H1 (cell line): ENCODE results near the gene PDGFA. TPM values are rescaled to one million over a fixed set of nuclear protein-coding genes. Genes with fewer than 3 reads are reported as not detected.
A peak's percentile ranks its signal among the peaks of the same experiment; 100 is the strongest.

Source experiments
- CTCF ChIA-PET: fragments of 300-600 bp; sonication (Branson Sonifier 250); formaldehyde crosslinking; loops from one replicate; lab custom pipeline; 2021; ENCODE audit not compliant: partially characterized antibody; lab: Charles Lee
- POLR2A ChIA-PET: fragments of 300-600 bp; sonication (Branson Sonifier 250); formaldehyde crosslinking; loops from one replicate; lab custom pipeline; 2021; ENCODE audit warnings: inconsistent platforms; ENCODE audit not compliant: partially characterized antibody; lab: Charles Lee
- DNase-seq, 2 experiments: peaks; one replicate each; pipeline versions ENCODE4 v3.0.0 to v3.0.0-alpha.2; 2010 to 2022; ENCODE audit warnings: low spot score in 2 of 2, low read depth in 1 of 2, mixed read lengths in 1 of 2
- FAIRE-seq: peaks from 2 replicates; lab custom pipeline; 2011; peaks lifted over from hg19 to GRCh38; lab: Jason Lieb, UNC
- H2AFZ ChIP-seq: 2 replicates; pipeline ENCODE4 v1.8.1; 2012; ENCODE audit warnings: low read length, inconsistent platforms
- H2AK5ac ChIP-seq: 2 replicates; pipeline ENCODE4 v1.6.1; 2013; ENCODE audit warnings: low read depth, low read length
- H2BK120ac ChIP-seq: replicated peaks from 2 replicates; pipeline ENCODE3; 2013; ENCODE audit warnings: low read depth, low read length, inconsistent platforms
- H2BK12ac ChIP-seq: 2 replicates; pipeline ENCODE4 v1.6.1; 2013; ENCODE audit warnings: low read depth, low read length
- H2BK15ac ChIP-seq: 2 replicates; pipeline ENCODE4 v1.6.1; 2013; ENCODE audit warnings: low read length
- H2BK20ac ChIP-seq: 2 replicates; pipeline ENCODE4 v1.6.1; 2013; ENCODE audit warnings: low read length
- H2BK5ac ChIP-seq: 2 replicates; pipeline ENCODE4 v1.6.1; 2013; ENCODE audit warnings: low read depth, low read length
- H3K14ac ChIP-seq: 2 replicates; pipeline ENCODE4 v1.6.1; 2013; ENCODE audit warnings: inconsistent platforms; ENCODE audit not compliant: insufficient read length
- H3K18ac ChIP-seq: 2 replicates; pipeline ENCODE4 v1.6.1; 2013; ENCODE audit warnings: low read length; ENCODE audit errors: extremely low read depth
- H3K23ac ChIP-seq: 2 replicates; pipeline ENCODE4 v1.6.1; 2013; ENCODE audit warnings: inconsistent platforms; ENCODE audit not compliant: insufficient read length
- H3K23me2 ChIP-seq: 2 replicates; pipeline ENCODE4 v1.6.1; 2013; ENCODE audit warnings: low read depth, low read length
- H3K27ac ChIP-seq: 2 replicates; pipeline ENCODE4 v1.6.1; 2011; ENCODE audit warnings: low read depth, low read length, inconsistent platforms
- H3K27me3 ChIP-seq, 4 experiments: replicated peaks in 1 of 4; 1 replicate in 1 of 4; 2 replicates in 3 of 4; pipeline versions ENCODE4 v1.6.1 to v1.8.1; 2011 to 2013; ENCODE audit warnings: low read length in 3 of 4, mild to moderate bottlenecking in 3 of 4, inconsistent platforms in 2 of 4, mixed read lengths in 2 of 4, moderate library complexity in 1 of 4; ENCODE audit not compliant: control insufficient read depth in 3 of 4, insufficient read depth in 3 of 4; ENCODE audit errors: extremely low read depth in 1 of 4
- H3K36me3 ChIP-seq, 4 experiments: 2 replicates each; pipeline versions ENCODE4 v1.6.1 to v1.8.1; 2011 to 2013; ENCODE audit warnings: mild to moderate bottlenecking in 4 of 4, low read length in 3 of 4, moderate library complexity in 2 of 4, control low read depth in 1 of 4, inconsistent platforms in 1 of 4; ENCODE audit not compliant: insufficient read depth in 4 of 4, control insufficient read depth in 2 of 4
- H3K4ac ChIP-seq: replicated peaks from 2 replicates; pipeline ENCODE3; 2013; ENCODE audit warnings: low read length, low read depth, mixed read lengths, inconsistent platforms; ENCODE audit not compliant: insufficient read length
- H3K4me1 ChIP-seq, 4 experiments: replicated peaks in 1 of 4; 1 replicate in 1 of 4; 2 replicates in 3 of 4; pipeline versions ENCODE4 v1.6.1 to v1.8.1; 2011 to 2013; ENCODE audit warnings: low read length in 3 of 4, inconsistent platforms in 2 of 4, mixed read lengths in 1 of 4; ENCODE audit not compliant: insufficient read depth in 4 of 4, control insufficient read depth in 3 of 4
- H3K4me2 ChIP-seq, 2 experiments: 2 replicates each; pipeline versions ENCODE4 v1.6.1 to v1.8.1; 2011 to 2013; ENCODE audit warnings: low read depth in 2 of 2, low read length in 2 of 2, control low read depth in 1 of 2, inconsistent platforms in 1 of 2, mild to moderate bottlenecking in 1 of 2; ENCODE audit not compliant: insufficient read depth in 1 of 2
- H3K4me3 ChIP-seq, 4 experiments: fragments of 200-600, 300-600 bp in 1 of 4; sonication (generic), shearing (Covaris generic), sonication (Bioruptor Twin) in 1 of 4; 2 replicates each; pipeline versions ENCODE4 v1.5.1 to v1.8.1; 2011 to 2016; ENCODE audit warnings: low read length in 4 of 4, low read depth in 3 of 4, control low read depth in 2 of 4, inconsistent platforms in 2 of 4, mild to moderate bottlenecking in 2 of 4, mixed read lengths in 1 of 4, moderate library complexity in 1 of 4; ENCODE audit not compliant: insufficient read depth in 2 of 4; ENCODE audit errors: extremely low read depth in 1 of 4
- H3K56ac ChIP-seq: replicated peaks from 2 replicates; pipeline ENCODE3; 2013; ENCODE audit warnings: low read depth, mild to moderate bottlenecking, mixed read lengths, low read length, inconsistent platforms; ENCODE audit not compliant: insufficient read length
- H3K79me1 ChIP-seq: 2 replicates; pipeline ENCODE4 v1.6.1; 2013; ENCODE audit warnings: low read depth, low read length, control low read depth
- H3K79me2 ChIP-seq, 2 experiments: 2 replicates each; pipeline versions ENCODE4 v1.6.1 to v1.8.1; 2012 to 2013; ENCODE audit warnings: low read length in 2 of 2, mild to moderate bottlenecking in 2 of 2, inconsistent platforms in 1 of 2; ENCODE audit not compliant: insufficient read depth in 2 of 2, control insufficient read depth in 1 of 2
- H3K9ac ChIP-seq, 4 experiments: replicated peaks in 1 of 4; 1 replicate in 1 of 4; 2 replicates in 3 of 4; pipeline versions ENCODE4 v1.6.1 to v1.8.1; 2011 to 2013; ENCODE audit warnings: low read depth in 3 of 4, low read length in 3 of 4, control low read depth in 2 of 4, mild to moderate bottlenecking in 2 of 4, moderate library complexity in 2 of 4, inconsistent platforms in 1 of 4; ENCODE audit errors: extremely low read depth in 1 of 4
- H3K9me3 ChIP-seq, 2 experiments: 2 replicates each; pipeline versions ENCODE4 v1.6.1 to v1.8.1; 2012 to 2013; ENCODE audit warnings: mild to moderate bottlenecking in 2 of 2, moderate library complexity in 2 of 2, control low read depth in 1 of 2, inconsistent platforms in 1 of 2, low read depth in 1 of 2, low read length in 1 of 2, mixed read lengths in 1 of 2; ENCODE audit not compliant: insufficient read depth in 2 of 2
- H4K20me1 ChIP-seq, 2 experiments: replicated peaks in 1 of 2; 2 replicates each; pipeline versions ENCODE3 to v1.8.1; 2011 to 2013; ENCODE audit warnings: inconsistent platforms in 2 of 2, low read length in 2 of 2, mild to moderate bottlenecking in 1 of 2; ENCODE audit not compliant: insufficient read depth in 2 of 2, control insufficient read depth in 1 of 2
- H4K5ac ChIP-seq: 2 replicates; pipeline ENCODE4 v1.6.1; 2013; ENCODE audit warnings: low read length, low read depth, mixed read lengths, inconsistent platforms; ENCODE audit not compliant: insufficient read length
- H4K8ac ChIP-seq: 2 replicates; pipeline ENCODE4 v1.8.0; 2013; ENCODE audit warnings: mild to moderate bottlenecking, moderate library complexity, low read length, inconsistent platforms; ENCODE audit not compliant: insufficient read depth; ENCODE audit errors: extremely low read depth
- H4K91ac ChIP-seq: replicated peaks from 2 replicates; pipeline ENCODE3; 2013; ENCODE audit warnings: low read length, mixed read lengths, inconsistent platforms; ENCODE audit not compliant: insufficient read length
- ASH2L ChIP-seq: fragments of 200-600, 300-600 bp; sonication (generic); IDR thresholded peaks from one replicate; pipeline ENCODE4 v1.7.1; 2017; ENCODE audit warnings: low read length
- CBX5 ChIP-seq: fragments of 300-800, 300-1000 bp; sonication (generic); IDR thresholded peaks from 2 replicates; pipeline ENCODE4 v1.7.1; 2016; ENCODE audit warnings: antibody characterized with exemption, low read length, low read depth
- CTBP2 ChIP-seq: IDR thresholded peaks from 2 replicates; pipeline ENCODE4 v1.7.0; 2011; ENCODE audit warnings: borderline replicate concordance, mild to moderate bottlenecking, moderate library complexity, mixed read lengths, low read length; ENCODE audit not compliant: insufficient read depth, insufficient read length
- EZH2 ChIP-seq: fragments of 200-600 bp; sonication (generic); IDR thresholded peaks from 2 replicates; pipeline ENCODE4 v1.7.1; 2012; ENCODE audit warnings: low read depth, mild to moderate bottlenecking, moderate library complexity, low read length, inconsistent platforms; ENCODE audit not compliant: severe bottlenecking
- FOSL1 ChIP-seq: IDR thresholded peaks from 2 replicates; pipeline ENCODE4 v1.6.1; 2011; ENCODE audit warnings: mild to moderate bottlenecking, low read depth, low read length, moderate library complexity; ENCODE audit not compliant: insufficient read depth
- KDM4A ChIP-seq: IDR thresholded peaks from one replicate; pipeline ENCODE4 v1.7.1; 2012; ENCODE audit warnings: low read depth, mild to moderate bottlenecking, moderate library complexity, low read length, inconsistent platforms; ENCODE audit not compliant: severe bottlenecking
- SIN3A ChIP-seq, 2 experiments: IDR thresholded peaks in 1 of 2; conservative IDR thresholded peaks in 1 of 2; 2 replicates each; pipeline ENCODE4 v1.6.1; 2011 to 2012; ENCODE audit warnings: low read length in 2 of 2, improper control_type of control experiment in 1 of 2, low read depth in 1 of 2, mild to moderate bottlenecking in 1 of 2
- SUZ12 ChIP-seq: fragments of 200-600 bp; sonication (generic); IDR thresholded peaks from 2 replicates; pipeline ENCODE4 v1.6.1; 2012; ENCODE audit warnings: mild to moderate bottlenecking, inconsistent platforms, low read length, moderate library complexity, mixed read lengths
- TAF1 ChIP-seq: IDR thresholded peaks from 2 replicates; pipeline ENCODE4 v1.6.1; 2011; ENCODE audit warnings: mild to moderate bottlenecking, low read depth, low read length
- YY1 ChIP-seq: IDR thresholded peaks from 2 replicates; pipeline ENCODE4 v1.6.1; 2011; ENCODE audit warnings: low read depth, mild to moderate bottlenecking, low read length
- WGBS, 2 experiments: shearing (Covaris generic) in 1 of 2; methylation state at CpG; one replicate each; pipeline versions ENCODE4 v1.1.6 to v1.1.7; 2013 to 2015; ENCODE audit warnings: low lambda C conversion rate in 2 of 2, mixed read lengths in 2 of 2, inconsistent platforms in 1 of 2, low coverage in 1 of 2, missing lambda C conversion rate in 1 of 2; ENCODE audit not compliant: insufficient replicate concordance in 2 of 2, insufficient coverage in 1 of 2, insufficient read length in 1 of 2; ENCODE audit errors: extremely low coverage in 1 of 2, missing lambda C conversion rate in 1 of 2; 5-methylcytosine and 5-hydroxymethylcytosine counted together
- polyA plus RNA-seq, 7 experiments: library from polyadenylated mRNA; depleted of rRNA in 3 of 7; stranded (reverse) in 5 of 7; unstranded in 2 of 7; fragments of >200 nt in 5 of 7; fragments of 200-250 nt in 2 of 7; gene quantifications; 1 replicate in 5 of 7; 2 replicates in 1 of 7; 4 replicates in 1 of 7; pipeline versions ENCODE4 v1.2.1 to v1.2.3, GENCODE V29; 2011 to 2013; ENCODE audit warnings: missing spikeins in 2 of 7, mixed read lengths in 2 of 7
- total RNA-seq: library from RNA; stranded (reverse); fragmentation: NEBNext Ultra II Directional; extraction: Animal tissue kit (Norgen Biotek cat#: 25700); gene quantifications from 2 replicates; pipeline ENCODE4 v1.2.1, GENCODE V29; 2021

The PDGFA gene
- total and polyA plus RNA-seq, 2 of the 8 experiments (the other 6 are each of a cell fraction or from before 2014, with no cell fraction given) = 21.1 to 43.0 TPM

DNA sequence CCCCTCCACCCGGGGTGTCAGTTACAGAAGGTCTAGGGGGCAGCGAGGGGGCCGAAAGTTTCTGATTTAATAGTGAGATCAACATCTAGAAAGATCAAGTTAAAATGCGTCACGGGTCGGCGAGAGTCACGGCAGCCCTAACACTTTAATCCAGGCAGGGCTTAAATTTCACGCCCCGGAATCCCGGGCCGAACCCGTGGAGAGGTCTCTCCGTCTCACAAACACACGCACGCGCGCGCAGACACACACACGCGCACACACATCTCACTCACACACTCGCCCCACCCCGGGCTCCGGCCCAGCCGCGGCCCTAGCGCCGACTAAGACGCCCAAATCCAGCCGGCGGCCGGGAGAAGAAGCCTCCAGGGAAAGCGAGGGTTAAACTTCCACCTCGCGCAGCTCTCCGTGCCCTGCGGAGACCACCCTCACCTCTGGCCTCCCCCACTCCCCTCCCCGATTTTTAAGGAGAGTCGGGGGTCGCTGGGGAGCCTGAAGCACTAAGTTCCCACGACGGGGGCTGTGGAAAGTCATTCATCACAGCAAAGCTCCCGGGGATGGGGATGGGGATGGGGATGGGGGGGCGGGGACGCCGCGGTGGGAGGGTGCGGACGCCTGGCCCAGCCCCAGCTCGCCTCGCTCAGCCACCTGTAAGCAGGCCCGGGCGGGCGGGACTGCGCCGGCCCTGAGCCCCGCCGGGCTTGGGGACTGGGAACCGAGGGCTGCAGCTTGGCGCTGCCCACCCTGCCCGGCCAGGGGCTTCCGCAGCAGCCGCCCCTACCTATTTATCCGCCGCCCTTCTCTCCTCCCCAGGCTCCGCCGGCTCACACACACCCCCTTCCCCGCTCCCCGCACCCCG lies 1.6 kb downstream of the PDGFA start:
- no peak overlapping the region for H3K23ac ChIP-seq
- H3K4me2 ChIP-seq = peak overlapping the region; percentile 66 to 89
- FAIRE-seq = no peak
- H2AK5ac ChIP-seq = no peak overlapping the region
- H3K9ac ChIP-seq = 0 out of 7 replicates have a peak overlapping the region, but pooled peaks of 1 of the 4 experiments have one; percentile 10
- H3K23me2 ChIP-seq = peaks cover 31% of the 10 kb centered on the region
- H3K4ac ChIP-seq = peak overlapping the region; percentile 14
- peak in 1 of 2 experiments; percentile 72 for DNase-seq
- peak overlapping the region; percentile 52 to 98 (median 72) for H3K4me3 ChIP-seq
- H3K27ac ChIP-seq = no peak overlapping the region
- no peak overlapping the region for H2BK120ac ChIP-seq
- POLR2A ChIA-PET = interaction anchor here (0.8 to 1.2 kb wide), 6 partner anchors 11 to 210 kb away, joined by 3 to 4 read pairs (median 3); no protein-coding TSS in a partner anchor
- no peak overlapping the region for H4K8ac ChIP-seq
- H3K4me1 ChIP-seq = peaks cover 6 to 40% (median 22%) of the 10 kb centered on the region in 4 experiments
- H2BK20ac ChIP-seq = no peak overlapping the region
- peaks cover 0 to 45% of the 10 kb centered on the region in 2 experiments; a peak in 3 of 4 replicates for H3K79me2 ChIP-seq
- CTCF ChIA-PET = interaction anchor here (1.6 kb wide), 1 partner anchor 196 kb away, joined by 3 read pairs; no protein-coding TSS in a partner anchor
- H3K14ac ChIP-seq = no peak overlapping the region
- no peak overlapping the region for H4K91ac ChIP-seq
- peak overlapping the region; percentile 48; the same call in 1 of the 2 replicates for H3K18ac ChIP-seq
- H3K79me1 ChIP-seq = no peaks in the 10 kb centered on the region; the same call in 1 of the 2 replicates
- no peaks in the 10 kb centered on the region for H3K9me3 ChIP-seq
- TF ChIP-seq SIN3A (conservative IDR thresholded peaks at IDR 0.05 in 1 of 2, IDR thresholded peaks at IDR 0.05 in 1 of 2; ENCODE audit: low read depth in 1 of 2, low read length in 2 of 2) (no peak), EZH2 (peak; percentile 42), ASH2L (peak; percentile 44), KDM4A (peak; percentile 23), CBX5 (no peak), TAF1 (no peak), CTBP2 (peak; percentile 66), YY1 (no peak), FOSL1 (no peak), SUZ12 (peak; percentile 5; the same call in 1 of the 2 replicates)
- no peak overlapping the region for H2AFZ ChIP-seq
- no peak overlapping the region for H2BK12ac ChIP-seq
- peaks cover 2 to 7% of the 10 kb centered on the region in 2 experiments for H4K20me1 ChIP-seq
- no peak overlapping the region for H2BK5ac ChIP-seq
- peaks cover 20 to 29% (median 24%) of the 10 kb centered on the region in 4 experiments for H3K27me3 ChIP-seq
- 1% methylated on average over 42 of the region's 70 CpGs; no CpG with 5 or more reads in 1 of the 2 experiments for WGBS, 2 experiments
- peak overlapping the region; percentile 30 for H3K56ac ChIP-seq
- no peak overlapping the region for H4K5ac ChIP-seq
- no peak overlapping the region for H2BK15ac ChIP-seq
- no peaks in the 10 kb centered on the region for H3K36me3 ChIP-seq
